HCT116 (cell line): ENCODE data around the gene PLEKHH2.

Source experiments
- CTCF ChIP-seq, 3 experiments: fragments of 200-600 bp in 1 of 3; sonication (generic) in 1 of 3; IDR thresholded peaks in 2 of 3; conservative IDR thresholded peaks in 1 of 3; 2 replicates each; pipeline ENCODE4 v1.5.1; 2012 to 2017; ENCODE audit warnings: low read depth in 2 of 3, low read length in 2 of 3, antibody characterized with exemption in 1 of 3, borderline replicate concordance in 1 of 3, control low read depth in 1 of 3, mild to moderate bottlenecking in 1 of 3, mixed read lengths in 1 of 3, mixed run types in 1 of 3, moderate library complexity in 1 of 3; ENCODE audit not compliant: insufficient read depth in 1 of 3
- EZH2 ChIP-seq: fragments of 200-600 bp; sonication (generic); IDR thresholded peaks from 2 replicates; pipeline ENCODE4 v1.6.1; 2017; ENCODE audit warnings: antibody characterized with exemption, mixed run types
- EZH2phosphoT487 ChIP-seq: fragments of 200-600 bp; IDR thresholded peaks from 2 replicates; pipeline ENCODE4 v1.6.1; 2018; ENCODE audit warnings: antibody characterized with exemption, borderline replicate concordance
- POLR2A ChIP-seq: IDR thresholded peaks from 2 replicates; pipeline ENCODE4 v1.7.0; 2011; ENCODE audit warnings: borderline replicate concordance; ENCODE audit not compliant: insufficient read depth, insufficient read length; ENCODE audit errors: extremely low read depth
- TF ChIP-seq, protein P1 (sequence below): IDR thresholded peaks from 2 replicates; pipeline ENCODE4 v1.6.1; 2011; ENCODE audit warnings: mild to moderate bottlenecking, low read length, moderate library complexity; ENCODE audit not compliant: insufficient replicate concordance; ENCODE audit errors: extremely low read depth
- TF ChIP-seq, protein P2 (sequence below): IDR thresholded peaks from 2 replicates; pipeline ENCODE4 v1.6.1; 2012

GRCh38 chr2:43791035-43791765 is 154.1 kb downstream of the PLEKHH2 start:
- TF ChIP-seq, protein P1, sequence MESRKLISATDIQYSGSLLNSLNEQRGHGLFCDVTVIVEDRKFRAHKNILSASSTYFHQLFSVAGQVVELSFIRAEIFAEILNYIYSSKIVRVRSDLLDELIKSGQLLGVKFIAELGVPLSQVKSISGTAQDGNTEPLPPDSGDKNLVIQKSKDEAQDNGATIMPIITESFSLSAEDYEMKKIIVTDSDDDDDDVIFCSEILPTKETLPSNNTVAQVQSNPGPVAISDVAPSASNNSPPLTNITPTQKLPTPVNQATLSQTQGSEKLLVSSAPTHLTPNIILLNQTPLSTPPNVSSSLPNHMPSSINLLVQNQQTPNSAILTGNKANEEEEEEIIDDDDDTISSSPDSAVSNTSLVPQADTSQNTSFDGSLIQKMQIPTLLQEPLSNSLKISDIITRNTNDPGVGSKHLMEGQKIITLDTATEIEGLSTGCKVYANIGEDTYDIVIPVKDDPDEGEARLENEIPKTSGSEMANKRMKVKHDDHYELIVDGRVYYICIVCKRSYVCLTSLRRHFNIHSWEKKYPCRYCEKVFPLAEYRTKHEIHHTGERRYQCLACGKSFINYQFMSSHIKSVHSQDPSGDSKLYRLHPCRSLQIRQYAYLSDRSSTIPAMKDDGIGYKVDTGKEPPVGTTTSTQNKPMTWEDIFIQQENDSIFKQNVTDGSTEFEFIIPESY, result no peak
- no peak for TF ChIP-seq CTCF (IDR thresholded peaks at IDR 0.05 in 2 of 3, conservative IDR thresholded peaks at IDR 0.05 in 1 of 3; ENCODE audit: borderline replicate concordance in 1 of 3, insufficient read depth in 1 of 3, low read depth in 2 of 3, low read length in 2 of 3)
- TF ChIP-seq, protein P2, sequence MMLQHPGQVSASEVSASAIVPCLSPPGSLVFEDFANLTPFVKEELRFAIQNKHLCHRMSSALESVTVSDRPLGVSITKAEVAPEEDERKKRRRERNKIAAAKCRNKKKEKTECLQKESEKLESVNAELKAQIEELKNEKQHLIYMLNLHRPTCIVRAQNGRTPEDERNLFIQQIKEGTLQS, result no peak
- no peak for TF ChIP-seq POLR2A
- TF ChIP-seq EZH2, result no peak
- TF ChIP-seq EZH2phosphoT487, result no peak
